HG02588 (cell line): ENCODE data around the gene CACNA2D3.
"Not testable (repeated sequence)": the region's sequence is repeated elsewhere in the genome, so short reads cannot be mapped to it uniquely, and the experiment has no call there.

Source experiments
- ATAC-seq: cut with Tn5 transposase; IDR thresholded peaks from one replicate; pipeline ENCODE4 v1.9.1; 2021; ENCODE audit warnings: mild to moderate bottlenecking, moderate library complexity; ENCODE audit not compliant: unreplicated experiment

The CACNA2D3 gene

DNA sequence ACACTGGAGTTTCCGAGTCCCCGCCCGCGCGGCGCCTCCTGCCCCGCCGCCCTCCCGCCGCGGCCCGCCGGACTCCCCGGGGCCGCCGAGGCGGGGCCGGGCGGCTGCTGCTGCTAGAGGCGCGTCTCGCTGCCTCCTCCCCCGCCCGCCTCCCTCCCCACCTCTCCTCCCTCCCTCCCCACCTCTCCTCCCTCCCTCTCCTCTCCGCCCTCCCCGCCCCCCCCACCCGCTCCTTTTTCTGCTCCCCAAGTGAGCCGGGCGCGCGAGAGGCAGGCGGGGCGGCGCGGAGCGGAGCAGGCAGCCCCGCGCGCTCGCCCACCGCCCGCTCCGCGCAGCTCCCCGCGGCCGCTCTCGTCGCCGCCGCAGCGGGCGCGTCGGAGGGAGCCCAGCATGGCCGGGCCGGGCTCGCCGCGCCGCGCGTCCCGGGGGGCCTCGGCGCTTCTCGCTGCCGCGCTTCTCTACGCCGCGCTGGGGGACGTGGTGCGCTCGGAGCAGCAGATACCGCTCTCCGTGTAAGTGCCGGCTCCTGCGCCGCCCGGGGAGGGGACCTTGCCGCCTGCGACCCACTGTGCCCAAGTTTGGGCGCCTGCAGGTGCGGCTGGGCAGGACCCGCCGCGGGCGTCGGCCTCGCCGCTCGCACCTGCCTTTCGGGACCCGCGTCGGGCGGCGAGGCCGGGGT is at the start of gene CACNA2D3:
Gene CACNA2D3, plus strand, starts transcription at position 229 of the 679 bp plus-strand sequence.
- no peak for ATAC-seq

DNA sequence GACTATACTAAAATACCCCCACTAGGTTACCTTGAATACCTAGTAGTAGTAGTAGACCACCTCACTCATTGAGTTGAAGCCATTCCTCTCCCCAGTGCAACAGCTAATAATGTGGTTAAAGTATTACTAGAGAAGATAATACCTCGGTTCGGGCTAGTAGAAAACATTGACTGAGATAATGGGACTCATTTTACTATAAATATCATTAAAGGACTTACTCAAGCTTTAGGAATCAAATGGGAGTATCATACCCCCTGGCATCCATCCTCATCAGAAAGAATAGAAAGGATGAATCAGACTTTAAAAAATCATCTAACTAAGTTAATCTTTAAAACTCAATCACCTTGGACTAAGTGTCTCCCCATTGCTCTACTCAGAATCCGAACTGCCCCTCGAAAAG is 49.0 kb upstream of the CACNA2D3 start:
- no peak for ATAC-seq

DNA sequence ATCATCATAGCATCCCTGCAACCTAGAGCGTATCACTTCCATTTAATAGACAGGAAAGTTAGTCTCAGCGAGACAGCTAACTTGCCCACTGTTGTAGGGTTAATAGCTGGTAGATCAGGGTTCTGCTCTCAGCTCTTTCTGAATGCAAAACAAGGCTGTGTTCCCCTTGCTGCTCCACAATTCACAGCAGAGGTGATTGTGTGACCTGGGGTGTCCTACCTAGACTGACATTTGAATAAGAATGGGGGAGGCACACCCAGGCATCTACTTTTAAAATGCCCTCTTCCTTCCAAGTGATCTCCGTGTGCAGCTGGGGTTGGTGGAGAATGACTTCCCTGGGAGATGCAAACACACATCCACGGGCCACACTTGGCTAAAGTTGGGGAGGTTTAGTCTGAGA is 43.0 kb upstream of the CACNA2D3 start:
- ATAC-seq, result no peak

DNA sequence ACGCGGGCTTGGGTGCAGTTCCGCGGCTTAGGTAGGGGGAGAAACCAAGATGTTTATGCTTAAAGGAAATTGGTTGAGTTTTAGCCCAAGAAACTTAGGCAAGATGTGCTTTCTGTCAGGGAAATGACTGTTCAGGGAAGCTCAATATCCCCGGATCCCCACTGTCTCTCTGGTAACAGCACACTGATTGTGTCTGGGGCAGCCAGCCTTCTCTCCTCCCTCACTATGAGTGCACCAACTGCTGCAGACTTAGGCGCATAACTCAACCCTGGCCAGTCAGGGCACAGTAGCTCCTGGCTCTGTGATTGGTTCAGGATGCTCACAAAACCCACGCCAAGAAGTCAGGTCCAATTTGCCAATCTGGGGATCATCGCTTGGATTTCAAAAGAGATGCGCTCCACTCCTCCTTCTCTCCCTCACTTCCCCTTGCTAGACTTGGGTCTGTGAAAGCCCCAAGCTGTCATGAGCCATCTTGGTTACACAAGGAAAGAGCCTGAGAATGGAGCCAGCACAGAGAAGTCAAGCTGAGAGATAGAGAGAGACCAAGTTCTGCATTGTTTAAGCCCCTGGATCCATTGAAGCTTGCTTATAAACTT is 42.5 kb upstream of the CACNA2D3 start:
- ATAC-seq, result no peak

DNA sequence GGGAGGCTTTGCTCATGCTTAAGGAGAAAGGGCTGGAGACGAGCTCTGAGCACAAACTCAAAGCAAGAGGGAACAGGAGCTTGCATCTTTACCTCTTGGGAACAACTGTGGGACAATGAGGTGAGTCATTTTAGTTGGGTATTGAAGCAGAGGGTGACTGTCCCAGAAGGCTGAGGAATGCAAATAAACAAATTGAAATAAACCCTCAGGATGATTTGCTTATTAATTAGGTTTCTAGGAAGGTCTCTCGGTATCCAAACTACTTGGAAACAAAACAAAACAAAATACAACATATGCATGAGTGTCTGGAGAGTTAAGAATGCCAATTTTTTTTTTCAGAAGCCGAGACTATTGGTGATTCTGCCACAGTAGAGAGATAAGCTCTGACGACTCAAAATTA is 38.4 kb upstream of the CACNA2D3 start:
- no peak for ATAC-seq

DNA sequence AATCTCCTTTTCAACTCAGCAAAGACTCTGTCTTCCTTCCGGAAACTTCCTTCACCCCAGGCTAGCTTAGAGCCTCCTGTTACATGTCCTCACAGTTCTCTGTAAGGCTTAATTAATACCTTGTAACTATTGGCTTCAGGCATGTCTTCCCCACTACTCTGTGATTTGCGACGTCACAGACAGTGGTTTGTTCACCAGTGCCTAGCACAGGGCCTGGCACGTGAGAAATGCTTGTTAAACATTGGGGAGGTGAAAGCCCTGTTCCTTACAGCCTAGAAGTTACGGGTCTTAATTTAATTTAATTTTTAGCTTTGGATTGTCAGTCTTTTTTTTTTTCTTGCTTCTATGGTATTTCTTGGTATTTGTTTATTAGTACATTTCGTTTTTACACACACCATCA is 36.4 kb upstream of the CACNA2D3 start:
- ATAC-seq, result no peak

DNA sequence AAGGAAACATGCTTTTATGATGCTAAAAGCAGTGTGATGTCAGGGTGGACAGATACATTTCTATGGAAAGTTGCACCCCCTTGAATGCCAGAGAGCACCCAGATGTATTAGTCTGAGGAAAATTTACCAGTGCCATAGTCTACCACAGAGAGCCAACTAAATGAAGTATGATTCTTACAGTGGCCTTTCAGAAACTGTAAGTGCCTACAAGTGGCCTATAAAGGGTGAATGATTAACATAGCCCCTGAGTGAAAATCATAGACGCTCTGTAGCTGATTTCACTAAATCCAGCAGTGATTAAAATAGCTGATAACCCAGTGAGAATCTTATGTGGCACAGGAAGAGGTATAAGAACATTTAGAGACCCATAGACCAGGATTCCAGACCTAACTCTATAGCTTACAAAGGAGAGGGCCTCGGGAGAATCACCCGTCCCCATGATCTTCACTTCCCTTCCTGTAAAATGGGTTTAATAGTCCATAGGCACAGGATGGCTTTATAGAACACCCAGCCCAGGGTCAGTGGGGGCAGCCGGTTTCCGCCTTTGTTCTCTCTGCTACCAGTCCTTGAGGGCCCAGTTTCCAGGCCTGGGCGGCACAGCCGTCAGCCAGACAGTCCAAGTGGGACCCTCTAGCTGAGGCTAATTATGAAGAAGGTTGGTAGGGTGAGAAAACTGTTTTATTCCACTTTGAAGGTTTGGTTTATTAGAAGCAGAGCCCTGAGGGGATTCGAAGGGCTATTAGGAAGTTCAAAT is 35.5 kb upstream of the CACNA2D3 start:
- no peak for ATAC-seq

DNA sequence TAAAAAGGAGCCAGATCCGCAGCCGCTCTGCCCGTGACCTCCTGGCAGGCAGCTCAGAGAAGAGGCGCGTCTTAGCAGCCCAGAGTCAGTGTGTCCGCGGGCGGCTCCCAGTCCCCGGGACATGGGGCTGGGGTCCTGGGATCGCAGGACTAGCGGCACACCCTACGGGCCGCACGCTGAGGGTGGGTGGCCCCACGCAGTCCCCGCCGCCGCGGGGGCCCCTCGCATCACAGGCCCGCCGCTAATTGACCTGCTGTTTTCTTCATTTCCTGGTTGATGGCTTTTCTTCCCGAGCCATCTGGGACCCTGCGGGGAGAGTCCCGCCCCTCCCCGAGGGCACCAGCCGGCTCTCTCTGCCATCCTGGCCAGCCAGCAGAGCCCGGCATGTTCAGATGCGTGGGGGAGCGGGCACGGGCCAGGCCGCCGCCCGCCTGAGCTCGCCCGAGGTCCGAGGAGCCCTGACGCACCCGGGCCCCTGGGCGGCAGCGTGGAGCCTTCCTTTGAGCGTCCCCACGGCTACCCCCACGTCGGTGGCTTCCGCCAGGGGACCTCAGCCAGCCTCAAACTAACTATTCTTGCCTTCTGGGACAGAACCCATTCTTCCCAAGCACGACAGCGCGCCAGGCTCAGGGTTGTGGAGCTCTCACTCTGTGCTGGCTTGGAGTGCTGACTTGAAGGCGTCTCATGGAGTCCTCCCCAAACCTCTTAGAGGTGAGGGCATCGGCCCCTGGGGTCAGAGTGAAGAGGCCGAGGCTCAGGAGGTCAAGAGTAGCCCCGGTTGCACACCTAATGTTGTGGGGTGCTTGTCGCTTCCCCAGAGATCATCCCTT is 34.6 kb upstream of the CACNA2D3 start:
- ATAC-seq, result no peak

DNA sequence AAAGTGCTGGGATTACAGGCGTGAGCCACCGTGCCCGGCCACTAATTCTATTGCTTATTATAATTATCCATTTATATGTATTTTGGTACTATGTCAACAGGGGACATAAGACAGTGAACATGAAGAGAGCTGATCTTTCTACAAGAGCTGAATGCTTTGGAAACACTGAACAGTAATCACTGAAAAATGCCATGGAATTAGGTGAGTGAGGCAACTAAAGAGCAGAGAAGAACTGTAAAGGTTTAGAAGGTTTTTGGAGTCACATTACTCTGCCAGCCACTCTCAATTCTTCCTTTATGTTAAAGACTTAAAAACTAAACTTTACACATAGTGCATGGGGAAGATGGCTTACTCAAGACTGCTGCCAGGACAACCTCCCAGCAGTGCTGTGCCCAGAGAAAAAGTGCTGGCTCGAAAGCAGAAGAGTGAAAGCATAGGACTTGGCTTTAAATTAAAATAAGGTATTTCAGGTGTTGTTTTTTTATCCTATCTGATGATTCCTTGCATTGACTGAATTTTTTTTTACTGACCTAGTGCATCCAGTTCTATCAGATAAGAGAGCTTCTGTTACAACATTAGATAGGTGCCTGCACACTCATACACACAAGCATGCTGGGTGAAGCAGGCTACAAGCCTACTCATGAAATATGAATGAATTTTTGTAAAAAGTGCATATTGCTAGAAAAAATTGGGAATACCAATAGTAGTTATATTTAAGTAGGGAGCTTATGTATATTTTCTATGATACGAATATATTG is 28.7 kb upstream of the CACNA2D3 start:
- ATAC-seq, result no peak

DNA sequence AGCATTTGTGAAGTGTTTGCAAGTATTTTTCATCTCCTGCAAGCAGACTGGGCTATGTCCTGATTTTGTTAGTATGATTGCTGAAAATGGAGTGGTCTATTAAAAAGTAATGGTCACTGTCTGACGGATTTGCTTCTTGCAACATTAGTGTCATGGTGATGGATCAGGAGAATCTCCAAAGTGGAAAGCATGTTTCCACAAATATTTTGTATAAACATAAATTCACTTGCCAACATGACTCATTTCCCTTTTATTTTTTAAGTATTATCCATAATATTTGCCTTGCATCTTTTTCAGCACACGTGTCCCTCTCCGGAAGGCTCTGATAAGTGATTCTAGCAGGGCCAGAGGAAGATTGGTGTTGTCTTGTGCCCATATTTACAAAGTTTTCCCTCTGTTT is 27.4 kb upstream of the CACNA2D3 start:
- ATAC-seq, result no peak

DNA sequence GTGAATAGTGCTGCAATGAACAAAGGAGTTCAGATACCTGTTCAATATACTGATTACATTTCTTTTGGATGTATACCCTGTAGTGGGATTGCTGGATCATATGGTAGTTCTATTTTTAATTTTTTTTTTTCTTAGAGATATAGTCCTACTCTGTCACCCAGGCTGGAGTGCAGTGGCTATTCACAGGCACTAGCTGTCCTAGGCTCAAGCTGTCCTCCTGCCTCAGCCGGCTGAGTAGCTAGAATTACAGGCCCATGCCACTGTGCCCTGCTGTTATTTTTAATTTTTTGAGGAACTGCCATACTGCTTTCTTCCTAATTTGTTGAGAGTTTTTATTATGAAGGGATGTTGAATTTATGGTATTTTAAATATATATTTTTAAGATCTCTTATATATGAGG is 23.0 kb upstream of the CACNA2D3 start:
- ATAC-seq, result no peak

DNA sequence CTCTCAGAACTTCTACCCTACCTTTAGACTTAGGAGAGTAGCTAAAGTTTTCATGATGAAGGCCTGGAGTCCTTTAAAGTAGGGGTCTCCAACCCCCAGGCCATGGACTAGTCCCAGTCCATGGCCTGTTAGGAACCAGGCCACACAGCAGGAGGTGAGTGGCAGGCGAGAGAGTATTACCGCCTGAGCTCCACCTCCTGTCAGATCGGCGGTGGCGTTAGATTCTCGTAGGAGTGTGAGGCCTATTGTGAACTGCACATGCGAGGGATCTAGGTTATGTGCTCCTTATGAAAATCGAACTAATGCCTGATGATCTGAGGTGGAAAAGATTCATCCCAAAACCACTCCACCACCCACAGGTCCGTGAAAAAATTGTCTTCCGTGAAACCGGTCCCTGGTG is 18.3 kb upstream of the CACNA2D3 start:
- no peak for ATAC-seq

DNA sequence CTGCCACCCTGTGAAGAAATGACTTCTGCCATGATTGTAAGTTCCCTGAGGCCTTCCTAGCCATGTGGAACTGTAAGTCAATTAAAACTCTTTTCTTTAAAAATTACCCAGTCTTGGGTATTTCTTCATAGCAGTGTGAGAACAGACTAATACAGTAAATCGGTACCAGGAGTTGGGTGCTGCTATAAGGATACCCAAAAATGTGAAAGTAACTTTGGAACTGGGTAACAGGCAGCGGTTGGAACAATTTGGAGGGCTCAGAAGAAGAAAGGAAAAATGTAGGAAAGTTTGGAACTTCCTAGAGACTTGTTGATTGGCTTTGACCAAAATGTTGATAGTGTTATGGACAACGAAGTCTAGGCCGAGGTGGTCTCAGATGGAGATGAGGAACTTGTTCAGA is 6.2 kb upstream of the CACNA2D3 start:
- not testable (repeated sequence) for ATAC-seq

DNA sequence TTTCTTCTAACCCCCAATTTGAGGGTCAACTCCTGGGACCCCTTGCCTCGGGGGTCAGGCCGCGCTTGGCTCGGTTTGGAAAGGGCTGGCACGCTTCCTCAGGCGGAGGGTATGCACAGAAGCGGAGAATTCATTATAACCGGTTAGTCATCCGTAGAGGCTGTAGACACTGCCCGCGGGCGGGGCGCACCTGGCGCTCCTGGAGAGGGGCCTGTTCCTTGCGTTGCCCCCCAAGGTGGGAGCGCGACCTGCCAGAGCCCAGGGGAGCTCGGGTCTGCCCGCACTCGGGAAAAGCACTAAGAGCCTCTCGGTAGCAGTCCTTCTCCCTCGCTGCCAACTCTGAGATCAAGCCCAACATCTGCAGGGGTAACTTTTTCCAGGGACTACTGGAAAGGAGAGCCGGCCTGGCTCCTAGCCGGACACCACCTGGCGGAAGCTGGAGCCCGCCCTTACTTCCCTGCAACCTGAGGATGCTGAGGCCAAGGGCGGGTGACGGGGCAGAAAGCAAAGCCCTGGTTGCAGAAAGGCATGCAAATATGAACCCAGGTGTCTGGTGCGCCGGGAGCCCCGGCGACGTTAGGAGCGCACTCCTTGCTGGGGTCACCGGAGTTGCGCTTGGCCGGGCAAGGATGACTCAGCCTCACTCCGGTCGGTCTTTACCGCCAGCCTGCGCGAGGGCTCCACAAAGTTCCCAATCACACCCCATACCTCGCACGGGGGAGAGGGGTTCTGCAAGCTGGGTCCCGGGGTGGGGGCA is 1.5 kb upstream of the CACNA2D3 start:
- no peak for ATAC-seq

DNA sequence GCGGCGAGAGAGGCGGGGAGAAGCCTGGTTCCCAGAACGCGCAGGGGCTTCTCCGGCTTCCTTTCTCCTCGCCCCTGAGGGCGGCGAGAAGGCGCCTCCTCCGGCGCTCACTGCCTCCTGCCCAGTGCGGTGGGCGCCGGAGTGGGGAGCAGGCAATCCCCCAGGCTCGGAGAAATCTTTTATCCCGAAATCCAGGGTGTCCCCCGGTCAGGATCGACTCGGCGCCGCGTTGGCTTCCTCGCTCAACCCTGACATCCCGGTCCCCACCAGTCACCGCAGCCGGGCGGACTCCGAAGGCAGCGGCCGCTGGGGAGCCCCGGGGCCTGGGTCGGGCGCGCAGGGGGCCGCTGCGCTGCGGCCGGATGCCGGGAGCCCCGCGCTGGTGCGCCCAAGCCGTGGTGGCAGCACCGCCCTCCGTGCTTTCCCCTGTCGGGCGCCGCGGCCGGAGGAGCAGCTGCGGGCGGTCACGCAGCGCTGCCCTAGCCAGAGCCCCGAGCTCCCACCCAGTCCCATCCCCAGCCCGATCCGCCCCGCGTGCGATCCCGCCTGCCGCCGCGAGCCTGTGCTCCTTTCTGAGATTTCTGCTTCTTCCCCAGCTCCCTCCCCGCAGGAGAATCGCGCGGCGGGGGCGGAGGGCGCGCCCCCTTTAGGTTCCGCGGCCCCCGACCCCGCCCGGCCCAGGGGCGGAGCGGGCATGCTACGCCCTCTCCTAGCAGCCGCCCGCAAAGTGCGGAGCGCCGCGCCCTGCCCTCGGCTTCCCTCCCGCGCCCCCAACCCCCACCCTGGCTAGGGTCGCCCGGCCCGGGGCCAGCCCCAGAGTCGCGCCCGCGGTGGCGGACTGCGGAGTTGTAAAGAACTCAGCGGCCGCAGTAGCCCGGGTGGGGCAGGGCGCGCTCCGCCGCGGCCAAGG is 683 bp upstream of the CACNA2D3 start:
- no peak for ATAC-seq

DNA sequence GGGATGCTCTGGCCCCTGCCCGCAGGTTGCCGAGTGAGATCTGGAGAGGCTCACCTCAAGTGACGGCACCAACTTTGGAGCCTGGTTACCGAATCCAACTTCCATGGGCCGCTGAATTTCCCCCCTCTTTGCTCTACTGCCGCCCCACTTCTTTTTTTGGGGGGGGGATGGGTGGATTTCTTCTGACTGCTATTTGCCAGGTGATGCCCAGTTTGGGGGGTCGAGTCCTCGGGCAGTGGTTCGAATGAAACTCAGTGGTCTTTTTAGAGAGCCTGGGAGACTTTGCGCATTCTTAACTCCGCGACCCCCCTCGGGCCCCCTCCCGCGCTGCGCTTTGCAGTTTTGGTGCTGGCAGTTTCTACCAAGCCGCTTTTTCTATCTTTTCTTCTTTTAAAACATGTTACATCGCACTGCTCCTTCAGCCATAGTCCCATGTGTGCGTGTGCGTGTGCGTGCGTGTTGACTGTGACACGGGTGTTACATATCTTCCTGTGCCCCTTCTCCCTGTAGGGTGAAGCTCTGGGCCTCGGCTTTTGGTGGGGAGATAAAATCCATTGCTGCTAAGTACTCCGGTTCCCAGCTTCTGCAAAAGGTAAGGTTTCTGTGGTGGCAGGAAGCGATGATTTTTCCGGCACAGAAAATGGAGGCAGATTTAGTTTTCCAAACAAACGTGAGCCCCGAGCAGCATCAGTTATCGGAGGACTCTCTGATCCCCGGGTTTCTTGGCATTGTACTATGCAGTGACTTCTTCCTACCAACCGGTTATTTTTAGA is 837 bp downstream of the CACNA2D3 start:
- ATAC-seq, result no peak

DNA sequence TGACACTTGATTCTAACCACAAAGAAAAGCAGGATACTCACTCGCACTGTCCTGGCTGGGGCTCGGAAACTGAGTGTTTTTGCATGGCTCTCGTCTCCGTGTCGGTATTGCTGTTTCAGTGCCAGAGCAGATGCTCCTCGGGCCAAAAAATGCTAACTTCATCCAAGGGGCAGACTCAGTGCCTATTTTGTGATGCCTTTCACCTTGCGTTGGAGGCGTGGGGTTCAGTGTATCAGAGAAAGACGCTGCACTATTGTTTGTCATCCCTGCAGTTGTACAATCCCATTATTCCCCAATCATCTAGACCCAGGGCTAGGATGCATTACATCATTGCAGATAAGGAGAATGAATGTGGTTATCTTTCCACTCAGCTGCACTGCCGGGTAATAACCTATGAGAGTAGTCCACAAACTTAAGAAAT is 1.4 kb downstream of the CACNA2D3 start:
- no peak for ATAC-seq

DNA sequence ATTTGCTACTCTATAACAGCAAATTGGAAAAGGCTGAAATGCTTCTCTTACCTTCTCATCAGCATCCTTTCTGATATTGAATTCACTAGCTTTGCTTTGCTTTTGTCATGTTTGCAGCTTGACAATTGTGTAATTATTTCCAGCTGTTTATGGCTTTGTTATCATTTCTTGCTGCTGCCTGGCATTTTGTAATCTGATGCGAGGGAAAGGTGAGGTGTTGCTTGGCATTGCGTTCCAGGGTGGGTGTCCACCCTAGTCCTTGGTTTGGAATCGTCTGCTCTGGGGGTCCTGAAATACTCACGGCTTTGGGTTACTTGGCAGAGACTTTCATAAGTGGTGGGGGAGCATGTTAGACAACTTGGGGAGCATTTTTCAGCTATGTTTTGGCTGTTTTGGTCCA is 2.9 kb downstream of the CACNA2D3 start:
- ATAC-seq, result no peak
